DOHH2 (cell line): Measurements from ENCODE around the gene CHODL.

Experiments
- H3F3A ChIP-seq: fragments of 200-600 bp; sonication (generic), shearing (Covaris generic); 2 replicates; pipeline ENCODE4 v1.6.0; 2016; ENCODE audit warnings: antibody characterized with exemption, mild to moderate bottlenecking; ENCODE audit not compliant: control insufficient read depth, insufficient read depth
- H3K27ac ChIP-seq: fragments of 200-600 bp; sonication (generic); 2 replicates; pipeline ENCODE4 v1.5.1; 2014; ENCODE audit warnings: low read depth, mild to moderate bottlenecking, low read length, moderate library complexity
- H3K27me3 ChIP-seq: fragments of 200-600 bp; sonication (generic); 2 replicates; pipeline ENCODE4 v1.6.1; 2014; ENCODE audit warnings: mild to moderate bottlenecking, low read length, mixed read lengths; ENCODE audit not compliant: control insufficient read depth
- H3K36me3 ChIP-seq: fragments of 200-600 bp; sonication (generic); 2 replicates; pipeline ENCODE4 v1.6.1; 2014; ENCODE audit warnings: mild to moderate bottlenecking, low read length, moderate library complexity, mixed read lengths; ENCODE audit not compliant: control insufficient read depth
- H3K4me1 ChIP-seq: fragments of 200-600 bp; sonication (generic); 2 replicates; pipeline ENCODE4 v1.6.1; 2014; ENCODE audit warnings: mild to moderate bottlenecking, low read length, mixed read lengths; ENCODE audit not compliant: control insufficient read depth
- H3K4me2 ChIP-seq: fragments of 200-600 bp; sonication (generic); 2 replicates; pipeline ENCODE4 v1.6.0; 2014; ENCODE audit warnings: mild to moderate bottlenecking, low read length, moderate library complexity
- H3K4me3 ChIP-seq: fragments of 200-600 bp; sonication (generic); 2 replicates; pipeline ENCODE4 v1.5.1; 2014; ENCODE audit warnings: mild to moderate bottlenecking, low read length, mixed read lengths
- H3K79me2 ChIP-seq: fragments of 200-600 bp; sonication (generic); 2 replicates; pipeline ENCODE4 v1.6.1; 2014; ENCODE audit warnings: mild to moderate bottlenecking, low read length, mixed read lengths; ENCODE audit not compliant: control insufficient read depth
- H3K9me2 ChIP-seq: fragments of 200-600 bp; sonication (generic); replicated peaks from 2 replicates; pipeline ENCODE4 v1.6.1; 2014; ENCODE audit warnings: mild to moderate bottlenecking, low read length, mixed read lengths; ENCODE audit not compliant: control insufficient read depth
- H3K9me3 ChIP-seq: fragments of 200-600 bp; sonication (generic); 2 replicates; pipeline ENCODE4 v1.6.1; 2014; ENCODE audit warnings: antibody characterized with exemption, low read length, mixed read lengths; ENCODE audit not compliant: control insufficient read depth, insufficient read depth
- H4K20me1 ChIP-seq: fragments of 200-600 bp; sonication (generic); 2 replicates; pipeline ENCODE4 v1.6.0; 2014; ENCODE audit warnings: low read depth, mild to moderate bottlenecking, antibody characterized with exemption, low read length, moderate library complexity; ENCODE audit not compliant: control insufficient read depth, insufficient read depth
- EZH2phosphoT487 ChIP-seq: fragments of 200-600 bp; sonication (generic); IDR thresholded peaks from 2 replicates; pipeline ENCODE4 v1.6.1; 2017; ENCODE audit warnings: borderline replicate concordance, mild to moderate bottlenecking, antibody characterized with exemption, low read length, moderate library complexity, mixed read lengths
- TF ChIP-seq, protein P1 (sequence below): fragments of 200-600 bp; sonication (generic); IDR thresholded peaks from one replicate; pipeline ENCODE4 v1.5.1; 2014; ENCODE audit warnings: antibody characterized with exemption, mild to moderate bottlenecking, low read depth, low read length; ENCODE audit not compliant: poor library complexity, severe bottlenecking

CHODL gene

GRCh38 chr21:18285379-18285778 is 40.7 kb downstream of the CHODL start:
- H3F3A ChIP-seq = no peaks in the 10 kb centered on the region
- no peaks in the 10 kb centered on the region for H3K4me1 ChIP-seq
- H3K36me3 ChIP-seq = no peaks in the 10 kb centered on the region
- TF ChIP-seq, protein P1, sequence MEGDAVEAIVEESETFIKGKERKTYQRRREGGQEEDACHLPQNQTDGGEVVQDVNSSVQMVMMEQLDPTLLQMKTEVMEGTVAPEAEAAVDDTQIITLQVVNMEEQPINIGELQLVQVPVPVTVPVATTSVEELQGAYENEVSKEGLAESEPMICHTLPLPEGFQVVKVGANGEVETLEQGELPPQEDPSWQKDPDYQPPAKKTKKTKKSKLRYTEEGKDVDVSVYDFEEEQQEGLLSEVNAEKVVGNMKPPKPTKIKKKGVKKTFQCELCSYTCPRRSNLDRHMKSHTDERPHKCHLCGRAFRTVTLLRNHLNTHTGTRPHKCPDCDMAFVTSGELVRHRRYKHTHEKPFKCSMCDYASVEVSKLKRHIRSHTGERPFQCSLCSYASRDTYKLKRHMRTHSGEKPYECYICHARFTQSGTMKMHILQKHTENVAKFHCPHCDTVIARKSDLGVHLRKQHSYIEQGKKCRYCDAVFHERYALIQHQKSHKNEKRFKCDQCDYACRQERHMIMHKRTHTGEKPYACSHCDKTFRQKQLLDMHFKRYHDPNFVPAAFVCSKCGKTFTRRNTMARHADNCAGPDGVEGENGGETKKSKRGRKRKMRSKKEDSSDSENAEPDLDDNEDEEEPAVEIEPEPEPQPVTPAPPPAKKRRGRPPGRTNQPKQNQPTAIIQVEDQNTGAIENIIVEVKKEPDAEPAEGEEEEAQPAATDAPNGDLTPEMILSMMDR = no peak
- no peak for TF ChIP-seq EZH2phosphoT487
- H3K4me3 ChIP-seq = no peak overlapping the region
- H3K27ac ChIP-seq = no peak overlapping the region
- H4K20me1 ChIP-seq = no peaks in the 10 kb centered on the region
- no peaks in the 10 kb centered on the region for H3K79me2 ChIP-seq
- no peaks in the 10 kb centered on the region for H3K9me2 ChIP-seq
- no peaks in the 10 kb centered on the region for H3K9me3 ChIP-seq
- H3K4me2 ChIP-seq = no peak overlapping the region
- no peaks in the 10 kb centered on the region for H3K27me3 ChIP-seq

DNA sequence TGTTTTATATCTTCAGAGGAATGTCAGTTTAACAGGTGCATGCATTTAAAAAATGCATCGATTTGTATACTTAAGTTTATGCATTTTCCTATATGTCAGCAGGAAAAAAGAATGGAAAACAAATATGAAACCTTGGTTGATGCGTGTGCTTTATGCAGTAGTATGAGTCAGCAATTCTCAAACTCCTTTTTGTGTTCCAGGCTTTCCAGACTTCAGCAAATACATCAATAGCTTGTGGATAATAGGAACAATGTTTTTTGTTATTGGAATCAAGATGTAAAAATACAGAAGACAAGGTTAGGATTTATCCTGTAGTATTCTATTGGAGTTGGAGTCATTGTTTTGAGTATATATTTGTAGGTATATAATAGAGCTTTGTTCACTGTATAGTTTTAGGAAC is 45.2 kb downstream of the CHODL start:
- Histone ChIP-seq H3K27ac (no peak overlapping the region), H3K79me2 (no peaks in the 10 kb centered on the region), H4K20me1 (no peaks in the 10 kb centered on the region), H3K4me2 (no peak overlapping the region), H3K4me1 (no peaks in the 10 kb centered on the region), H3K9me3 (no peaks in the 10 kb centered on the region), H3K9me2 (no peaks in the 10 kb centered on the region), H3K4me3 (no peak overlapping the region), H3K36me3 (no peaks in the 10 kb centered on the region), H3F3A (no peaks in the 10 kb centered on the region), H3K27me3 (no peaks in the 10 kb centered on the region)
- no peak for TF ChIP-seq EZH2phosphoT487
- TF ChIP-seq, protein P1 = no peak

- Histone ChIP-seq H3K9me3 (no peaks in the 10 kb centered on the region), H4K20me1 (no peaks in the 10 kb centered on the region), H3F3A (no peaks in the 10 kb centered on the region), H3K27me3 (no peaks in the 10 kb centered on the region), H3K36me3 (no peaks in the 10 kb centered on the region), H3K9me2 (no peaks in the 10 kb centered on the region), H3K79me2 (no peaks in the 10 kb centered on the region), H3K4me3 (no peak overlapping the region), H3K4me2 (no peak overlapping the region), H3K27ac (no peak overlapping the region), H3K4me1 (no peaks in the 10 kb centered on the region)
- TF ChIP-seq EZH2phosphoT487 = no peak
- TF ChIP-seq, protein P1 = no peak
Observed at GRCh38 chr21:18294100-18294499, 49.5 kb downstream of the CHODL start.

GRCh38 chr21:18298228-18298627 is 53.6 kb downstream of the CHODL start:
- no peaks in the 10 kb centered on the region for H3K36me3 ChIP-seq

More at GRCh38 chr21:18298228-18298627, 53.6 kb downstream of the CHODL start:
- Histone ChIP-seq H3K4me2 (no peak overlapping the region), H3K27ac (no peak overlapping the region), H3K4me1 (no peaks in the 10 kb centered on the region), H3K9me2 (no peaks in the 10 kb centered on the region), H3K4me3 (no peak overlapping the region), H3K79me2 (no peaks in the 10 kb centered on the region), H3F3A (no peaks in the 10 kb centered on the region), H3K9me3 (no peaks in the 10 kb centered on the region), H3K27me3 (no peaks in the 10 kb centered on the region), H4K20me1 (no peaks in the 10 kb centered on the region)
- no peak for TF ChIP-seq EZH2phosphoT487
- TF ChIP-seq, protein P1 = no peak
